H1 (cell line): ENCODE data around the gene CES3. TPM values are rescaled to one million over a fixed set of nuclear protein-coding genes. Genes with fewer than 3 reads are reported as not detected.
A peak's percentile ranks its signal among the peaks of the same experiment; 100 is the strongest.

Experiments used
- CTCF ChIA-PET: fragments of 300-600 bp; sonication (Branson Sonifier 250); formaldehyde crosslinking; loops from one replicate; lab custom pipeline; 2021; ENCODE audit not compliant: partially characterized antibody; lab: Charles Lee
- POLR2A ChIA-PET: fragments of 300-600 bp; sonication (Branson Sonifier 250); formaldehyde crosslinking; loops from one replicate; lab custom pipeline; 2021; ENCODE audit warnings: inconsistent platforms; ENCODE audit not compliant: partially characterized antibody; lab: Charles Lee
- DNase-seq, 2 experiments: peaks; one replicate each; pipeline versions ENCODE4 v3.0.0 to v3.0.0-alpha.2; 2010 to 2022; ENCODE audit warnings: low spot score in 2 of 2, low read depth in 1 of 2, mixed read lengths in 1 of 2
- FAIRE-seq: peaks from 2 replicates; lab custom pipeline; 2011; peaks lifted over from hg19 to GRCh38; lab: Jason Lieb, UNC
- H2AFZ ChIP-seq: 2 replicates; pipeline ENCODE4 v1.8.1; 2012; ENCODE audit warnings: low read length, inconsistent platforms
- H2AK5ac ChIP-seq: 2 replicates; pipeline ENCODE4 v1.6.1; 2013; ENCODE audit warnings: low read depth, low read length
- H2BK120ac ChIP-seq: replicated peaks from 2 replicates; pipeline ENCODE3; 2013; ENCODE audit warnings: low read depth, low read length, inconsistent platforms
- H2BK12ac ChIP-seq: 2 replicates; pipeline ENCODE4 v1.6.1; 2013; ENCODE audit warnings: low read depth, low read length
- H2BK15ac ChIP-seq: 2 replicates; pipeline ENCODE4 v1.6.1; 2013; ENCODE audit warnings: low read length
- H2BK20ac ChIP-seq: 2 replicates; pipeline ENCODE4 v1.6.1; 2013; ENCODE audit warnings: low read length
- H2BK5ac ChIP-seq: 2 replicates; pipeline ENCODE4 v1.6.1; 2013; ENCODE audit warnings: low read depth, low read length
- H3K14ac ChIP-seq: 2 replicates; pipeline ENCODE4 v1.6.1; 2013; ENCODE audit warnings: inconsistent platforms; ENCODE audit not compliant: insufficient read length
- H3K18ac ChIP-seq: 2 replicates; pipeline ENCODE4 v1.6.1; 2013; ENCODE audit warnings: low read length; ENCODE audit errors: extremely low read depth
- H3K23ac ChIP-seq: 2 replicates; pipeline ENCODE4 v1.6.1; 2013; ENCODE audit warnings: inconsistent platforms; ENCODE audit not compliant: insufficient read length
- H3K23me2 ChIP-seq: 2 replicates; pipeline ENCODE4 v1.6.1; 2013; ENCODE audit warnings: low read depth, low read length
- H3K27ac ChIP-seq: 2 replicates; pipeline ENCODE4 v1.6.1; 2011; ENCODE audit warnings: low read depth, low read length, inconsistent platforms
- H3K27me3 ChIP-seq, 4 experiments: replicated peaks in 1 of 4; 1 replicate in 1 of 4; 2 replicates in 3 of 4; pipeline versions ENCODE4 v1.6.1 to v1.8.1; 2011 to 2013; ENCODE audit warnings: low read length in 3 of 4, mild to moderate bottlenecking in 3 of 4, inconsistent platforms in 2 of 4, mixed read lengths in 2 of 4, moderate library complexity in 1 of 4; ENCODE audit not compliant: control insufficient read depth in 3 of 4, insufficient read depth in 3 of 4; ENCODE audit errors: extremely low read depth in 1 of 4
- H3K36me3 ChIP-seq, 4 experiments: 2 replicates each; pipeline versions ENCODE4 v1.6.1 to v1.8.1; 2011 to 2013; ENCODE audit warnings: mild to moderate bottlenecking in 4 of 4, low read length in 3 of 4, moderate library complexity in 2 of 4, control low read depth in 1 of 4, inconsistent platforms in 1 of 4; ENCODE audit not compliant: insufficient read depth in 4 of 4, control insufficient read depth in 2 of 4
- H3K4ac ChIP-seq: replicated peaks from 2 replicates; pipeline ENCODE3; 2013; ENCODE audit warnings: low read length, low read depth, mixed read lengths, inconsistent platforms; ENCODE audit not compliant: insufficient read length
- H3K4me1 ChIP-seq, 4 experiments: replicated peaks in 1 of 4; 1 replicate in 1 of 4; 2 replicates in 3 of 4; pipeline versions ENCODE4 v1.6.1 to v1.8.1; 2011 to 2013; ENCODE audit warnings: low read length in 3 of 4, inconsistent platforms in 2 of 4, mixed read lengths in 1 of 4; ENCODE audit not compliant: insufficient read depth in 4 of 4, control insufficient read depth in 3 of 4
- H3K4me2 ChIP-seq, 2 experiments: 2 replicates each; pipeline versions ENCODE4 v1.6.1 to v1.8.1; 2011 to 2013; ENCODE audit warnings: low read depth in 2 of 2, low read length in 2 of 2, control low read depth in 1 of 2, inconsistent platforms in 1 of 2, mild to moderate bottlenecking in 1 of 2; ENCODE audit not compliant: insufficient read depth in 1 of 2
- H3K4me3 ChIP-seq, 4 experiments: fragments of 200-600, 300-600 bp in 1 of 4; sonication (generic), shearing (Covaris generic), sonication (Bioruptor Twin) in 1 of 4; 2 replicates each; pipeline versions ENCODE4 v1.5.1 to v1.8.1; 2011 to 2016; ENCODE audit warnings: low read length in 4 of 4, low read depth in 3 of 4, control low read depth in 2 of 4, inconsistent platforms in 2 of 4, mild to moderate bottlenecking in 2 of 4, mixed read lengths in 1 of 4, moderate library complexity in 1 of 4; ENCODE audit not compliant: insufficient read depth in 2 of 4; ENCODE audit errors: extremely low read depth in 1 of 4
- H3K56ac ChIP-seq: replicated peaks from 2 replicates; pipeline ENCODE3; 2013; ENCODE audit warnings: low read depth, mild to moderate bottlenecking, mixed read lengths, low read length, inconsistent platforms; ENCODE audit not compliant: insufficient read length
- H3K79me1 ChIP-seq: 2 replicates; pipeline ENCODE4 v1.6.1; 2013; ENCODE audit warnings: low read depth, low read length, control low read depth
- H3K79me2 ChIP-seq, 2 experiments: 2 replicates each; pipeline versions ENCODE4 v1.6.1 to v1.8.1; 2012 to 2013; ENCODE audit warnings: low read length in 2 of 2, mild to moderate bottlenecking in 2 of 2, inconsistent platforms in 1 of 2; ENCODE audit not compliant: insufficient read depth in 2 of 2, control insufficient read depth in 1 of 2
- H3K9ac ChIP-seq, 4 experiments: replicated peaks in 1 of 4; 1 replicate in 1 of 4; 2 replicates in 3 of 4; pipeline versions ENCODE4 v1.6.1 to v1.8.1; 2011 to 2013; ENCODE audit warnings: low read depth in 3 of 4, low read length in 3 of 4, control low read depth in 2 of 4, mild to moderate bottlenecking in 2 of 4, moderate library complexity in 2 of 4, inconsistent platforms in 1 of 4; ENCODE audit errors: extremely low read depth in 1 of 4
- H3K9me3 ChIP-seq, 2 experiments: 2 replicates each; pipeline versions ENCODE4 v1.6.1 to v1.8.1; 2012 to 2013; ENCODE audit warnings: mild to moderate bottlenecking in 2 of 2, moderate library complexity in 2 of 2, control low read depth in 1 of 2, inconsistent platforms in 1 of 2, low read depth in 1 of 2, low read length in 1 of 2, mixed read lengths in 1 of 2; ENCODE audit not compliant: insufficient read depth in 2 of 2
- H4K20me1 ChIP-seq, 2 experiments: replicated peaks in 1 of 2; 2 replicates each; pipeline versions ENCODE3 to v1.8.1; 2011 to 2013; ENCODE audit warnings: inconsistent platforms in 2 of 2, low read length in 2 of 2, mild to moderate bottlenecking in 1 of 2; ENCODE audit not compliant: insufficient read depth in 2 of 2, control insufficient read depth in 1 of 2
- H4K5ac ChIP-seq: 2 replicates; pipeline ENCODE4 v1.6.1; 2013; ENCODE audit warnings: low read length, low read depth, mixed read lengths, inconsistent platforms; ENCODE audit not compliant: insufficient read length
- H4K8ac ChIP-seq: 2 replicates; pipeline ENCODE4 v1.8.0; 2013; ENCODE audit warnings: mild to moderate bottlenecking, moderate library complexity, low read length, inconsistent platforms; ENCODE audit not compliant: insufficient read depth; ENCODE audit errors: extremely low read depth
- H4K91ac ChIP-seq: replicated peaks from 2 replicates; pipeline ENCODE3; 2013; ENCODE audit warnings: low read length, mixed read lengths, inconsistent platforms; ENCODE audit not compliant: insufficient read length
- BRCA1 ChIP-seq: IDR thresholded peaks from 2 replicates; pipeline ENCODE4 v1.6.1; 2012; ENCODE audit warnings: low read depth, low read length, improper control_type of control experiment
- NANOG ChIP-seq: IDR thresholded peaks from 2 replicates; pipeline ENCODE4 v1.6.1; 2011; ENCODE audit warnings: low read length, low read depth, mild to moderate bottlenecking, inconsistent platforms; ENCODE audit not compliant: insufficient read depth, poor library complexity, severe bottlenecking
- POLR2A ChIP-seq, 2 experiments: IDR thresholded peaks; 1 replicate in 1 of 2; 2 replicates in 1 of 2; pipeline ENCODE4 v1.6.1; 2011; ENCODE audit warnings: low read depth in 2 of 2, low read length in 2 of 2, mild to moderate bottlenecking in 2 of 2; ENCODE audit errors: control extremely low read depth in 1 of 2
- SIRT6 ChIP-seq: IDR thresholded peaks from one replicate; pipeline ENCODE4 v1.7.1; 2012; ENCODE audit warnings: low read length, inconsistent platforms
- WGBS, 2 experiments: shearing (Covaris generic) in 1 of 2; methylation state at CpG; one replicate each; pipeline versions ENCODE4 v1.1.6 to v1.1.7; 2013 to 2015; ENCODE audit warnings: low lambda C conversion rate in 2 of 2, mixed read lengths in 2 of 2, inconsistent platforms in 1 of 2, low coverage in 1 of 2, missing lambda C conversion rate in 1 of 2; ENCODE audit not compliant: insufficient replicate concordance in 2 of 2, insufficient coverage in 1 of 2, insufficient read length in 1 of 2; ENCODE audit errors: extremely low coverage in 1 of 2, missing lambda C conversion rate in 1 of 2; 5-methylcytosine and 5-hydroxymethylcytosine counted together
- polyA plus RNA-seq, 7 experiments: library from polyadenylated mRNA; depleted of rRNA in 3 of 7; stranded (reverse) in 5 of 7; unstranded in 2 of 7; fragments of >200 nt in 5 of 7; fragments of 200-250 nt in 2 of 7; gene quantifications; 1 replicate in 5 of 7; 2 replicates in 1 of 7; 4 replicates in 1 of 7; pipeline versions ENCODE4 v1.2.1 to v1.2.3, GENCODE V29; 2011 to 2013; ENCODE audit warnings: missing spikeins in 2 of 7, mixed read lengths in 2 of 7
- total RNA-seq: library from RNA; stranded (reverse); fragmentation: NEBNext Ultra II Directional; extraction: Animal tissue kit (Norgen Biotek cat#: 25700); gene quantifications from 2 replicates; pipeline ENCODE4 v1.2.1, GENCODE V29; 2021
- TF ChIP-seq, protein P1 (sequence below), 3 experiments: IDR thresholded peaks; 1 replicate in 2 of 3; 2 replicates in 1 of 3; pipeline versions ENCODE4 v1.5.1 to v1.6.1; 2011; ENCODE audit warnings: low read length in 3 of 3, mild to moderate bottlenecking in 3 of 3, inconsistent platforms in 2 of 3, low read depth in 1 of 3, moderate library complexity in 1 of 3; ENCODE audit not compliant: insufficient read depth in 1 of 3; ENCODE audit errors: control extremely low read depth in 1 of 3
- TF ChIP-seq, protein P2 (sequence below): IDR thresholded peaks from 2 replicates; pipeline ENCODE4 v1.6.1; 2012; ENCODE audit warnings: inconsistent platforms
- TF ChIP-seq, protein P3 (sequence below): IDR thresholded peaks from 2 replicates; pipeline ENCODE4 v1.6.1; 2012; ENCODE audit warnings: low read length, inconsistent platforms

Gene CES3
- total and polyA plus RNA-seq, 2 of the 8 experiments (the other 6 are each of a cell fraction or from before 2014, with no cell fraction given), result 1.6 to 2.2 TPM

DNA sequence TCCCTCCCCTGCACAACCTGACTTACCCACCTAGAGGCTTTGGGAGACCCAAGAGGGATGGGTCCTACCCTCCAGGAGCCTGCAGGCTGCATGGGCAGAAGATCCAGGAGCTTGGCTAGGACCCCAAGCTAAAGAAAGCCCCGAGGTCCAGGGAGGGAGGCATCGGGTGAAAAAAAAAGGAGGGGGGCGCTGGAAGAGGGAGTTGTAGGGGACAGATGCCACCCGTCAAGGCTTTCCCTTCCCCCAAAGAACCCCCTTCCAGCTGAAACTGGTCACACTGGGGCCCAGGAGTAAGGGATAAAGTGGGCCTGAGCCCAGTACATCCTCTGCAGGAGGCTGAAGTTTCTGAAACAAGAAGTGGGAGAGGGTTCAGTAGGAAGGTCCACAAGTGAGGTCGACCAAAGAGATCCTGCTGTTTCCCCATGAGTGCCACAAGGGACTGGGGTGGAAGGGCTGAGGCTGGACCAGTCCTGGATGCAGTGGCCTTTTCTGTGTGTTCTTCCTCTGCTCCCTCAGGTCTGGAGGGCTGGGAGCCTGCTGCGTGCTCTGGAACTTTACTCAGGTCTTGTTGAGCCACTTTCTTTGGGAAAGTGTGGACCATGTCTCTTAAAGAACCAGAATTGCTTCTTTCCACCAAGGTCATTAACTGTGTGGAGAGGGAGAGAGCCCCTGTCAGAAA is 53.7 kb downstream of the CES3 start:
- no peak overlapping the region for H3K56ac ChIP-seq
- H2BK20ac ChIP-seq, result no peak overlapping the region
- no peak overlapping the region for H4K5ac ChIP-seq
- peaks cover 16 to 37% (median 29%) of the 10 kb centered on the region in 4 experiments for H3K27me3 ChIP-seq
- H3K23me2 ChIP-seq, result peaks cover 11% of the 10 kb centered on the region; the same call in 1 of the 2 replicates
- no peak overlapping the region for H3K14ac ChIP-seq
- H3K79me1 ChIP-seq, result no peaks in the 10 kb centered on the region
- no peak overlapping the region for H4K91ac ChIP-seq
- no peak overlapping the region for H2AK5ac ChIP-seq
- no peak overlapping the region for H3K4ac ChIP-seq
- H2BK12ac ChIP-seq, result no peak overlapping the region
- H3K9me3 ChIP-seq, result no peaks in the 10 kb centered on the region
- no peak overlapping the region for H3K18ac ChIP-seq
- H3K23ac ChIP-seq, result no peak overlapping the region
- no peak overlapping the region for H3K9ac ChIP-seq
- DNase-seq (no peak), FAIRE-seq (no peak)
- H3K36me3 ChIP-seq, result no peaks in the 10 kb centered on the region
- H4K20me1 ChIP-seq, result no peaks in the 10 kb centered on the region
- H3K27ac ChIP-seq, result no peak overlapping the region
- H3K79me2 ChIP-seq, result no peaks in the 10 kb centered on the region
- peak overlapping the region; percentile 21 to 61 (median 40); a peak in 6 of 8 replicates for H3K4me3 ChIP-seq
- peaks cover 0 to 6% (median 4%) of the 10 kb centered on the region in 4 experiments; a peak in 4 of 7 replicates for H3K4me1 ChIP-seq
- H4K8ac ChIP-seq, result peak overlapping the region; percentile 45; the same call in 1 of the 2 replicates
- 60% methylated on average over 5 of the region's 6 CpGs; no CpG with 5 or more reads in 1 of the 2 experiments for WGBS, 2 experiments
- no peak overlapping the region for H2BK5ac ChIP-seq
- POLR2A ChIA-PET, result interaction anchor here (0.6 to 1.4 kb wide), 4 partner anchors 12 to 156 kb away, joined by 4 read pairs; partner anchors contain the start of gene NOL3
- H2AFZ ChIP-seq, result no peak overlapping the region
- H3K4me2 ChIP-seq, result peak overlapping the region; percentile 62 to 77
- H2BK120ac ChIP-seq, result no peak overlapping the region
- CTCF ChIA-PET, result interaction anchor here (0.6 to 10.2 kb wide), 25 partner anchors 8 to 273 kb away, joined by 3 to 89 read pairs (median 5); partner anchors contain the start of genes B3GNT9, CES3, ELMO3 and FBXL8
- H2BK15ac ChIP-seq, result no peak overlapping the region
- TF ChIP-seq SIRT6 (no peak), NANOG (no peak), BRCA1 (no peak), POLR2A (IDR thresholded peaks at IDR 0.05; ENCODE audit: control extremely low read depth in 1 of 2, low read depth in 2 of 2, low read length in 2 of 2) (no peak)
- TF ChIP-seq, protein P1, sequence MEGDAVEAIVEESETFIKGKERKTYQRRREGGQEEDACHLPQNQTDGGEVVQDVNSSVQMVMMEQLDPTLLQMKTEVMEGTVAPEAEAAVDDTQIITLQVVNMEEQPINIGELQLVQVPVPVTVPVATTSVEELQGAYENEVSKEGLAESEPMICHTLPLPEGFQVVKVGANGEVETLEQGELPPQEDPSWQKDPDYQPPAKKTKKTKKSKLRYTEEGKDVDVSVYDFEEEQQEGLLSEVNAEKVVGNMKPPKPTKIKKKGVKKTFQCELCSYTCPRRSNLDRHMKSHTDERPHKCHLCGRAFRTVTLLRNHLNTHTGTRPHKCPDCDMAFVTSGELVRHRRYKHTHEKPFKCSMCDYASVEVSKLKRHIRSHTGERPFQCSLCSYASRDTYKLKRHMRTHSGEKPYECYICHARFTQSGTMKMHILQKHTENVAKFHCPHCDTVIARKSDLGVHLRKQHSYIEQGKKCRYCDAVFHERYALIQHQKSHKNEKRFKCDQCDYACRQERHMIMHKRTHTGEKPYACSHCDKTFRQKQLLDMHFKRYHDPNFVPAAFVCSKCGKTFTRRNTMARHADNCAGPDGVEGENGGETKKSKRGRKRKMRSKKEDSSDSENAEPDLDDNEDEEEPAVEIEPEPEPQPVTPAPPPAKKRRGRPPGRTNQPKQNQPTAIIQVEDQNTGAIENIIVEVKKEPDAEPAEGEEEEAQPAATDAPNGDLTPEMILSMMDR (IDR thresholded peaks at IDR 0.05; ENCODE audit: control extremely low read depth in 1 of 3, insufficient read depth in 1 of 3, low read depth in 1 of 3, low read length in 3 of 3), result no peak
- TF ChIP-seq, protein P2, sequence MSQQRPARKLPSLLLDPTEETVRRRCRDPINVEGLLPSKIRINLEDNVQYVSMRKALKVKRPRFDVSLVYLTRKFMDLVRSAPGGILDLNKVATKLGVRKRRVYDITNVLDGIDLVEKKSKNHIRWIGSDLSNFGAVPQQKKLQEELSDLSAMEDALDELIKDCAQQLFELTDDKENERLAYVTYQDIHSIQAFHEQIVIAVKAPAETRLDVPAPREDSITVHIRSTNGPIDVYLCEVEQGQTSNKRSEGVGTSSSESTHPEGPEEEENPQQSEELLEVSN, result no peak
- TF ChIP-seq, protein P3, sequence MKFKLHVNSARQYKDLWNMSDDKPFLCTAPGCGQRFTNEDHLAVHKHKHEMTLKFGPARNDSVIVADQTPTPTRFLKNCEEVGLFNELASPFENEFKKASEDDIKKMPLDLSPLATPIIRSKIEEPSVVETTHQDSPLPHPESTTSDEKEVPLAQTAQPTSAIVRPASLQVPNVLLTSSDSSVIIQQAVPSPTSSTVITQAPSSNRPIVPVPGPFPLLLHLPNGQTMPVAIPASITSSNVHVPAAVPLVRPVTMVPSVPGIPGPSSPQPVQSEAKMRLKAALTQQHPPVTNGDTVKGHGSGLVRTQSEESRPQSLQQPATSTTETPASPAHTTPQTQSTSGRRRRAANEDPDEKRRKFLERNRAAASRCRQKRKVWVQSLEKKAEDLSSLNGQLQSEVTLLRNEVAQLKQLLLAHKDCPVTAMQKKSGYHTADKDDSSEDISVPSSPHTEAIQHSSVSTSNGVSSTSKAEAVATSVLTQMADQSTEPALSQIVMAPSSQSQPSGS, result no peak
